ENCODE data around the gene TMEM132D. TPM values are rescaled to one million over a fixed set of nuclear protein-coding genes. Genes with fewer than 3 reads are reported as not detected.

Gene TMEM132D
- total and polyA plus RNA-seq, 2 experiments from 2014 or later = 2.0 to 2.4 TPM

- no peaks in the 10 kb centered on the region for H3K36me3 ChIP-seq (replicated peaks; ENCODE audit: insufficient read depth, low read depth)
- DNase-seq (ENCODE audit: low spot score) = no peak
- no peaks in the 10 kb centered on the region for H3K4me1 ChIP-seq (ENCODE audit: insufficient read depth)
- H3K4me2 ChIP-seq = no peak overlapping the region
- H4K20me1 ChIP-seq (ENCODE audit: insufficient read depth, poor library complexity, severe bottlenecking) = no peaks in the 10 kb centered on the region
- H2AFZ ChIP-seq = no peak overlapping the region
- H3K9me2 ChIP-seq (replicated peaks; ENCODE audit: insufficient read depth) = no peaks in the 10 kb centered on the region
- no peaks in the 10 kb centered on the region for H3K79me2 ChIP-seq
- H3K27me3 ChIP-seq = no peaks in the 10 kb centered on the region
- 81% methylated on average over 2 of the region's 2 CpGs for WGBS (ENCODE audit: low lambda C conversion rate, missing lambda C conversion rate)
- H3K4me3 ChIP-seq = no peak overlapping the region
- H3K27ac ChIP-seq = no peak overlapping the region
- H3K9me3 ChIP-seq (ENCODE audit: low read depth) = no peaks in the 10 kb centered on the region
- TF ChIP-seq EZH2 (IDR thresholded peaks at IDR 0.05; ENCODE audit: borderline replicate concordance) (no peak), EZH2phosphoT487 (IDR thresholded peaks at IDR 0.05; ENCODE audit: low read depth, severe bottlenecking, unreplicated experiment) (no peak), CTCF (IDR thresholded peaks at IDR 0.05; ENCODE audit: poor library complexity) (no peak)
Measured at GRCh38 chr12:129561304-129561703, 342.5 kb downstream of the TMEM132D start.

- no peaks in the 10 kb centered on the region for H3K27me3 ChIP-seq
- H3K9me3 ChIP-seq (ENCODE audit: low read depth) = no peaks in the 10 kb centered on the region
- H2AFZ ChIP-seq = no peak overlapping the region
- TF ChIP-seq EZH2 (IDR thresholded peaks at IDR 0.05; ENCODE audit: borderline replicate concordance) (no peak), EZH2phosphoT487 (IDR thresholded peaks at IDR 0.05; ENCODE audit: low read depth, severe bottlenecking, unreplicated experiment) (no peak), CTCF (IDR thresholded peaks at IDR 0.05; ENCODE audit: poor library complexity) (no peak)
- no peaks in the 10 kb centered on the region for H3K79me2 ChIP-seq
- WGBS (ENCODE audit: low lambda C conversion rate, missing lambda C conversion rate) = 85% methylated on average over 4 of the region's 4 CpGs
- no peaks in the 10 kb centered on the region for H4K20me1 ChIP-seq (ENCODE audit: insufficient read depth, poor library complexity, severe bottlenecking)
- no peak overlapping the region for H3K27ac ChIP-seq
- no peaks in the 10 kb centered on the region for H3K36me3 ChIP-seq (replicated peaks; ENCODE audit: insufficient read depth, low read depth)
- no peak overlapping the region for H3K4me3 ChIP-seq
- no peak overlapping the region for H3K4me2 ChIP-seq
- no peak for DNase-seq (ENCODE audit: low spot score)
- H3K9me2 ChIP-seq (replicated peaks; ENCODE audit: insufficient read depth) = no peaks in the 10 kb centered on the region
- H3K4me1 ChIP-seq (ENCODE audit: insufficient read depth) = no peaks in the 10 kb centered on the region
Measured at GRCh38 chr12:129559776-129560175, 344.0 kb downstream of the TMEM132D start.

GRCh38 chr12:129558036-129558435, 345.8 kb downstream of the TMEM132D start:
- WGBS (ENCODE audit: low lambda C conversion rate, missing lambda C conversion rate) = 71% methylated on average over 2 of the region's 2 CpGs

More at GRCh38 chr12:129558036-129558435, 345.8 kb downstream of the TMEM132D start:
- H3K27ac ChIP-seq = no peak overlapping the region
- H3K9me2 ChIP-seq (replicated peaks; ENCODE audit: insufficient read depth) = no peaks in the 10 kb centered on the region
- H3K4me1 ChIP-seq (ENCODE audit: insufficient read depth) = no peaks in the 10 kb centered on the region
- H4K20me1 ChIP-seq (ENCODE audit: insufficient read depth, poor library complexity, severe bottlenecking) = no peaks in the 10 kb centered on the region
- H3K4me3 ChIP-seq = no peak overlapping the region
- no peaks in the 10 kb centered on the region for H3K79me2 ChIP-seq
- no peak for DNase-seq (ENCODE audit: low spot score)
- H2AFZ ChIP-seq = no peak overlapping the region
- TF ChIP-seq EZH2 (IDR thresholded peaks at IDR 0.05; ENCODE audit: borderline replicate concordance) (no peak), CTCF (IDR thresholded peaks at IDR 0.05; ENCODE audit: poor library complexity) (no peak), EZH2phosphoT487 (IDR thresholded peaks at IDR 0.05; ENCODE audit: low read depth, severe bottlenecking, unreplicated experiment) (no peak)
- H3K27me3 ChIP-seq = no peaks in the 10 kb centered on the region
- H3K36me3 ChIP-seq (replicated peaks; ENCODE audit: insufficient read depth, low read depth) = no peaks in the 10 kb centered on the region
- H3K9me3 ChIP-seq (ENCODE audit: low read depth) = no peaks in the 10 kb centered on the region
- H3K4me2 ChIP-seq = no peak overlapping the region
